Suprapubic skin (tissue), 3 donors: ENCODE data around the gene COL12A1.

ENCODE experiments used
- EP300 ChIP-seq: sonication (generic); formaldehyde crosslinking; IDR thresholded peaks from one replicate; pipeline ENCODE4 v1.6.1; 2017; ENCODE audit warnings: antibody characterized with exemption
- POLR2A ChIP-seq, 2 donors: fragments of 450-650 bp; IDR thresholded peaks; one replicate each; pipeline ENCODE4 v1.6.1; 2017; ENCODE audit warnings: antibody characterized with exemption in 2 of 2, mild to moderate bottlenecking in 2 of 2, moderate library complexity in 2 of 2
- TF ChIP-seq, protein P1 (sequence below), 2 donors: fragments of 200-600 bp in 1 of 2; fragments of 450-650 bp in 1 of 2; sonication (generic) in 1 of 2; IDR thresholded peaks; one replicate each; pipeline ENCODE4 v1.5.1; 2016 to 2019; ENCODE audit warnings: antibody characterized with exemption in 2 of 2, mild to moderate bottlenecking in 1 of 2, moderate library complexity in 1 of 2

DNA sequence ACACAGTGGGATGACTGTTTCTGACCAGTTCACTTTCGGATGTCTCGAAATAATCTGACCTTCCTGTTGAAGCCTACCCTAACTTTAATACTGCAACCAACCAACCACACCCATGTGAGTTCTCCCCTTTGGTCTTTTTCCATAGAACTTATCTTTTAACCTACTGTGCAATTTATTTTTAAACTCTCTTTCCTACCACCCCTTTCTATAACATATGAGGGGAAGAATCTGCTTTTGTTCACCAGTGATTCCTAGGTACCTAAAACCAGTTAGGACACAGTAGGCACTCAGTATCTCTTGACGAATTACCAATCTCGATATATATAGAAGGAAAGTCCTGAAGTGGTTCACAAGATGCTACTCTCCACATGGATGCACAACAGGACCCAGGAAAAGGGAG, 30.8 kb upstream of the COL12A1 start:
- TF ChIP-seq, protein P1, sequence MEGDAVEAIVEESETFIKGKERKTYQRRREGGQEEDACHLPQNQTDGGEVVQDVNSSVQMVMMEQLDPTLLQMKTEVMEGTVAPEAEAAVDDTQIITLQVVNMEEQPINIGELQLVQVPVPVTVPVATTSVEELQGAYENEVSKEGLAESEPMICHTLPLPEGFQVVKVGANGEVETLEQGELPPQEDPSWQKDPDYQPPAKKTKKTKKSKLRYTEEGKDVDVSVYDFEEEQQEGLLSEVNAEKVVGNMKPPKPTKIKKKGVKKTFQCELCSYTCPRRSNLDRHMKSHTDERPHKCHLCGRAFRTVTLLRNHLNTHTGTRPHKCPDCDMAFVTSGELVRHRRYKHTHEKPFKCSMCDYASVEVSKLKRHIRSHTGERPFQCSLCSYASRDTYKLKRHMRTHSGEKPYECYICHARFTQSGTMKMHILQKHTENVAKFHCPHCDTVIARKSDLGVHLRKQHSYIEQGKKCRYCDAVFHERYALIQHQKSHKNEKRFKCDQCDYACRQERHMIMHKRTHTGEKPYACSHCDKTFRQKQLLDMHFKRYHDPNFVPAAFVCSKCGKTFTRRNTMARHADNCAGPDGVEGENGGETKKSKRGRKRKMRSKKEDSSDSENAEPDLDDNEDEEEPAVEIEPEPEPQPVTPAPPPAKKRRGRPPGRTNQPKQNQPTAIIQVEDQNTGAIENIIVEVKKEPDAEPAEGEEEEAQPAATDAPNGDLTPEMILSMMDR (IDR thresholded peaks at IDR 0.05) = no peak
- no peak for TF ChIP-seq EP300
- TF ChIP-seq POLR2A (IDR thresholded peaks at IDR 0.05) = no peak
